ENCODE results near the gene USP54. TPM values are rescaled to one million over a fixed set of nuclear protein-coding genes. Genes with fewer than 3 reads are reported as not detected.

Gene USP54
- total RNA-seq (2022; extraction: Qiagen RNA extraction) = 7.9 to 13.2 TPM (median 11.5 TPM) in 5 replicates

GRCh38 chr10:73590881-73591799, at the start of gene USP54:
TSS of gene USP54 (minus strand) at chr10:73591342. CDS start at chr10:73575658, 15,684 bp downstream.

GRCh38 chr10:73495884-73496674, 95.1 kb downstream of the USP54 start, which contains the start of gene PPP3CB:
TSS of gene PPP3CB (minus strand) at chr10:73496024. CDS start at chr10:73495889, 135 bp downstream.

Other genes with a start within 250 kb of the USP54 start
- 0.07 to 0.22 TPM (median 0.13 TPM) in 5 replicates for gene CFAP70, start 232.5 kb downstream of the USP54 start, total RNA-seq (2022; extraction: Qiagen RNA extraction)
- gene ANXA7, start 177.3 kb downstream of the USP54 start, total RNA-seq (2022; extraction: Qiagen RNA extraction) = 107 to 114 TPM (median 113 TPM) in 5 replicates
- gene MSS51, start 157.8 kb downstream of the USP54 start, total RNA-seq (2022; extraction: Qiagen RNA extraction) = 0.36 to 0.80 TPM (median 0.38 TPM) in 5 replicates
- gene PPP3CB, start 95.3 kb downstream of the USP54 start, total RNA-seq (2022; extraction: Qiagen RNA extraction) = 15.1 to 17.5 TPM (median 16.3 TPM) in 5 replicates
- not detected in 5 replicates for gene MYOZ1, start 50.1 kb upstream of the USP54 start, total RNA-seq (2022; extraction: Qiagen RNA extraction)
- not detected in 5 replicates for gene SYNPO2L, start 64.7 kb upstream of the USP54 start, total RNA-seq (2022; extraction: Qiagen RNA extraction)
- 1.9 to 3.1 TPM (median 1.9 TPM) in 5 replicates for gene AGAP5, start 106.8 kb upstream of the USP54 start, total RNA-seq (2022; extraction: Qiagen RNA extraction)
- 44.7 to 57.9 TPM (median 56.7 TPM) in 5 replicates for gene SEC24C, start 153.0 kb upstream of the USP54 start, total RNA-seq (2022; extraction: Qiagen RNA extraction)
- gene CHCHD1, start 190.7 kb upstream of the USP54 start, total RNA-seq (2022; extraction: Qiagen RNA extraction) = 62.1 to 69.8 TPM (median 68.1 TPM) in 5 replicates
- 38.0 to 43.5 TPM (median 38.4 TPM) in 5 replicates for gene ZSWIM8, start 194.3 kb upstream of the USP54 start, total RNA-seq (2022; extraction: Qiagen RNA extraction)
- 12.1 to 19.9 TPM (median 15.0 TPM) in 5 replicates for gene NDST2, start 220.3 kb upstream of the USP54 start, total RNA-seq (2022; extraction: Qiagen RNA extraction)